Activated naive CD8-positive, alpha-beta T cell treated with anti-CD3 and anti-CD28 coated beads, Interleukin-2, amount 50 U/mL, for 24 hours (primary cell): ENCODE measurements around the gene SF3B3.
"Not testable (repeated sequence)": the region's sequence is repeated elsewhere in the genome, so short reads cannot be mapped to it uniquely, and the experiment has no call there.

Experiments
- ATAC-seq: fragments of 150-1000 bp; cut with Tn5 transposase; one replicate; pipeline ENCODE4 v1.10.0; 2021
- DNase-seq: peaks from one replicate; pipeline ENCODE4 v3.0.0; 2021
- H3K27ac Mint-ChIP-seq: one replicate; pipeline ENCODE4 v1.8.0; 2021; ENCODE audit warnings: mild to moderate bottlenecking, mixed read lengths
- H3K27me3 Mint-ChIP-seq: one replicate; pipeline ENCODE4 v1.8.0; 2021; ENCODE audit warnings: mixed read lengths
- H3K36me3 Mint-ChIP-seq: one replicate; pipeline ENCODE4 v1.8.0; 2021; ENCODE audit warnings: low read depth, mixed read lengths
- H3K4me1 Mint-ChIP-seq: one replicate; pipeline ENCODE4 v1.8.0; 2021; ENCODE audit warnings: mixed read lengths
- H3K4me3 Mint-ChIP-seq: one replicate; pipeline ENCODE4 v1.8.0; 2021; ENCODE audit warnings: mild to moderate bottlenecking, moderate library complexity, mixed read lengths
- H3K9me3 Mint-ChIP-seq: one replicate; pipeline ENCODE4 v1.8.0; 2021; ENCODE audit warnings: mixed read lengths

The SF3B3 gene

GRCh38 chr16:70527315-70527996, 3.8 kb downstream of the SF3B3 start:
- Mint-ChIP-seq H3K4me1 (peaks cover 47% of the 10 kb centered on the region), H3K27me3 (no peaks in the 10 kb centered on the region), H3K27ac (peak overlapping the region; percentile 85), H3K4me3 (peak overlapping the region; percentile 99), H3K36me3 (peaks cover 71% of the 10 kb centered on the region), H3K9me3 (no peaks in the 10 kb centered on the region)
- DNase-seq (no peak), ATAC-seq (no peak)

GRCh38 chr16:70529051-70529777, 5.6 kb downstream of the SF3B3 start:
- ATAC-seq (no peak), DNase-seq (no peak)
- Mint-ChIP-seq H3K27ac (peak overlapping the region; percentile 68), H3K27me3 (no peaks in the 10 kb centered on the region), H3K4me1 (peaks cover 50% of the 10 kb centered on the region), H3K4me3 (peak overlapping the region; percentile 61), H3K9me3 (no peaks in the 10 kb centered on the region), H3K36me3 (peaks cover 82% of the 10 kb centered on the region)

- not testable (repeated sequence) for H3K27me3 Mint-ChIP-seq, H3K4me3 Mint-ChIP-seq
- H3K36me3 Mint-ChIP-seq: peaks cover 80% of the 10 kb centered on the region
Observed at GRCh38 chr16:70529954-70530353, 6.3 kb downstream of the SF3B3 start.

GRCh38 chr16:70534971-70535370, 11.4 kb downstream of the SF3B3 start:
- Mint-ChIP-seq H3K4me1 (peaks cover 26% of the 10 kb centered on the region), H3K36me3 (peaks cover 77% of the 10 kb centered on the region), H3K9me3 (no peaks in the 10 kb centered on the region), H3K27ac (no peak overlapping the region), H3K27me3 (no peaks in the 10 kb centered on the region), H3K4me3 (no peak overlapping the region)
- ATAC-seq (no peak), DNase-seq (no peak)

More at GRCh38 chr16:70529954-70530353, 6.3 kb downstream of the SF3B3 start:
- H3K27ac Mint-ChIP-seq, H3K9me3 Mint-ChIP-seq, DNase-seq, ATAC-seq: not testable (repeated sequence)
- H3K4me1 Mint-ChIP-seq: peaks cover 51% of the 10 kb centered on the region

- Mint-ChIP-seq H3K36me3 (peaks cover 75% of the 10 kb centered on the region), H3K9me3 (no peaks in the 10 kb centered on the region), H3K27ac (peak overlapping the region; percentile 49), H3K4me1 (peaks cover 13% of the 10 kb centered on the region), H3K27me3 (no peaks in the 10 kb centered on the region), H3K4me3 (no peak overlapping the region)
- DNase-seq: no peak
- ATAC-seq: no peak
Observed at GRCh38 chr16:70540994-70541393, 17.4 kb downstream of the SF3B3 start.

- Mint-ChIP-seq H3K4me3 (no peak overlapping the region), H3K27ac (no peak overlapping the region), H3K27me3 (no peaks in the 10 kb centered on the region)
Observed at GRCh38 chr16:70544548-70544947, 20.9 kb downstream of the SF3B3 start.

GRCh38 chr16:70548936-70549335, 25.3 kb downstream of the SF3B3 start:
- Mint-ChIP-seq H3K4me3 (no peak overlapping the region), H3K27ac (peak overlapping the region; percentile 11), H3K27me3 (no peaks in the 10 kb centered on the region), H3K9me3 (no peaks in the 10 kb centered on the region), H3K4me1 (peaks cover 12% of the 10 kb centered on the region), H3K36me3 (peaks cover 78% of the 10 kb centered on the region)
- ATAC-seq: no peak
- DNase-seq: no peak

More at GRCh38 chr16:70544548-70544947, 20.9 kb downstream of the SF3B3 start:
- ATAC-seq: no peak
- no peak for DNase-seq
- peaks cover 9% of the 10 kb centered on the region for H3K4me1 Mint-ChIP-seq
- H3K9me3 Mint-ChIP-seq: no peaks in the 10 kb centered on the region
- peaks cover 71% of the 10 kb centered on the region for H3K36me3 Mint-ChIP-seq

GRCh38 chr16:70550082-70550481, 26.5 kb downstream of the SF3B3 start:
- ATAC-seq (no peak), DNase-seq (no peak)
- Mint-ChIP-seq H3K36me3 (peaks cover 80% of the 10 kb centered on the region), H3K27ac (peak overlapping the region; percentile 15), H3K27me3 (no peaks in the 10 kb centered on the region), H3K9me3 (no peaks in the 10 kb centered on the region), H3K4me1 (peaks cover 12% of the 10 kb centered on the region), H3K4me3 (no peak overlapping the region)

- no peak for DNase-seq
- Mint-ChIP-seq H3K27me3 (no peaks in the 10 kb centered on the region), H3K9me3 (no peaks in the 10 kb centered on the region), H3K4me1 (peaks cover 12% of the 10 kb centered on the region), H3K27ac (no peak overlapping the region), H3K36me3 (peaks cover 82% of the 10 kb centered on the region), H3K4me3 (no peak overlapping the region)
- ATAC-seq: no peak
Observed at GRCh38 chr16:70551788-70552187, 28.2 kb downstream of the SF3B3 start.

GRCh38 chr16:70552675-70553074, 29.1 kb downstream of the SF3B3 start:
- no peak overlapping the region for H3K4me3 Mint-ChIP-seq
- no peak for DNase-seq
- H3K9me3 Mint-ChIP-seq: no peaks in the 10 kb centered on the region
- no peak overlapping the region for H3K27ac Mint-ChIP-seq
- H3K27me3 Mint-ChIP-seq: no peaks in the 10 kb centered on the region
- peaks cover 12% of the 10 kb centered on the region for H3K4me1 Mint-ChIP-seq
- H3K36me3 Mint-ChIP-seq: peaks cover 84% of the 10 kb centered on the region
- ATAC-seq: no peak

- ATAC-seq: no peak
- DNase-seq: no peak
- peaks cover 85% of the 10 kb centered on the region for H3K36me3 Mint-ChIP-seq
- H3K4me3 Mint-ChIP-seq: no peak overlapping the region
- no peaks in the 10 kb centered on the region for H3K27me3 Mint-ChIP-seq
- no peaks in the 10 kb centered on the region for H3K9me3 Mint-ChIP-seq
- peaks cover 9% of the 10 kb centered on the region for H3K4me1 Mint-ChIP-seq
- H3K27ac Mint-ChIP-seq: peak overlapping the region; percentile 41
Observed at GRCh38 chr16:70553645-70554044, 30.0 kb downstream of the SF3B3 start.

GRCh38 chr16:70556063-70556462, 32.4 kb downstream of the SF3B3 start:
- no peak overlapping the region for H3K27ac Mint-ChIP-seq
- peaks cover 9% of the 10 kb centered on the region for H3K4me1 Mint-ChIP-seq
- no peaks in the 10 kb centered on the region for H3K9me3 Mint-ChIP-seq
- no peak for DNase-seq
- H3K36me3 Mint-ChIP-seq: peaks cover 85% of the 10 kb centered on the region
- H3K4me3 Mint-ChIP-seq: no peak overlapping the region
- no peaks in the 10 kb centered on the region for H3K27me3 Mint-ChIP-seq
- ATAC-seq: no peak

GRCh38 chr16:70561623-70562022, 38.0 kb downstream of the SF3B3 start:
- no peak overlapping the region for H3K4me3 Mint-ChIP-seq
- ATAC-seq (no peak), DNase-seq (no peak)
- no peaks in the 10 kb centered on the region for H3K9me3 Mint-ChIP-seq
- no peaks in the 10 kb centered on the region for H3K27me3 Mint-ChIP-seq
- no peaks in the 10 kb centered on the region for H3K4me1 Mint-ChIP-seq
- no peak overlapping the region for H3K27ac Mint-ChIP-seq
- peaks cover 82% of the 10 kb centered on the region for H3K36me3 Mint-ChIP-seq

GRCh38 chr16:70563636-70564035, 40.0 kb downstream of the SF3B3 start:
- Mint-ChIP-seq H3K36me3 (peaks cover 78% of the 10 kb centered on the region), H3K4me1 (no peaks in the 10 kb centered on the region), H3K4me3 (no peak overlapping the region), H3K9me3 (no peaks in the 10 kb centered on the region), H3K27ac (no peak overlapping the region), H3K27me3 (no peaks in the 10 kb centered on the region)
- ATAC-seq (no peak), DNase-seq (no peak)

GRCh38 chr16:70565053-70565452, 41.4 kb downstream of the SF3B3 start:
- H3K27ac Mint-ChIP-seq: no peak overlapping the region
- peaks cover 78% of the 10 kb centered on the region for H3K36me3 Mint-ChIP-seq
- no peak for ATAC-seq
- H3K27me3 Mint-ChIP-seq: no peaks in the 10 kb centered on the region
- H3K4me3 Mint-ChIP-seq: no peak overlapping the region
- no peaks in the 10 kb centered on the region for H3K4me1 Mint-ChIP-seq
- no peak for DNase-seq
- H3K9me3 Mint-ChIP-seq: no peaks in the 10 kb centered on the region
